ENCODE results near the gene CRX.

CRX gene

GRCh38 chr19:47790398-47790814 is 31.3 kb upstream of the CRX start:
- Histone ChIP-seq H3F3A (ENCODE audit: insufficient read depth, low read length) (no peaks in the 10 kb centered on the region), H3K9ac (ENCODE audit: low read length) (no peak overlapping the region), H3K4me1 (ENCODE audit: low read length) (no peaks in the 10 kb centered on the region), H3K9me2 (replicated peaks; ENCODE audit: insufficient read depth, low read length) (no peaks in the 10 kb centered on the region), H3K27me3 (replicated peaks; ENCODE audit: insufficient read depth, low read length) (peaks cover 32% of the 10 kb centered on the region), H3K4me3 (ENCODE audit: low read length) (no peak overlapping the region), H3K79me2 (ENCODE audit: low read length) (no peaks in the 10 kb centered on the region), H2AFZ (ENCODE audit: low read length) (no peak overlapping the region), H4K20me1 (ENCODE audit: insufficient read depth, low read length) (no peaks in the 10 kb centered on the region), H3K36me3 (replicated peaks; ENCODE audit: insufficient read depth, low read length) (no peaks in the 10 kb centered on the region), H3K4me2 (ENCODE audit: low read depth, low read length) (no peak overlapping the region), H3K27ac (ENCODE audit: low read length) (no peak overlapping the region), H3K9me3 (replicated peaks; ENCODE audit: insufficient read depth, low read length) (no peaks in the 10 kb centered on the region)
- peak; percentile 34 for DNase-seq
- TF ChIP-seq EZH2phosphoT487 (IDR thresholded peaks at IDR 0.05; ENCODE audit: low read length) (no peak), EZH2 (optimal IDR thresholded peaks at IDR 0.05; ENCODE audit: low read depth, low read length) (no peak), CTCF (IDR thresholded peaks at IDR 0.05; ENCODE audit: low read length) (peak; percentile 82)

GRCh38 chr19:47792616-47793015 is 29.1 kb upstream of the CRX start:
- no peaks in the 10 kb centered on the region for H3K79me2 ChIP-seq (ENCODE audit: low read length)
- H3F3A ChIP-seq (ENCODE audit: insufficient read depth, low read length) = no peaks in the 10 kb centered on the region
- no peak for TF ChIP-seq EZH2 (optimal IDR thresholded peaks at IDR 0.05; ENCODE audit: low read depth, low read length)
- TF ChIP-seq EZH2phosphoT487 (IDR thresholded peaks at IDR 0.05; ENCODE audit: low read length) = no peak
- no peak for TF ChIP-seq CTCF (IDR thresholded peaks at IDR 0.05; ENCODE audit: low read length)
- no peaks in the 10 kb centered on the region for H3K4me1 ChIP-seq (ENCODE audit: low read length)
- no peak overlapping the region for H3K4me3 ChIP-seq (ENCODE audit: low read length)
- no peak overlapping the region for H3K4me2 ChIP-seq (ENCODE audit: low read depth, low read length)
- peaks cover 52% of the 10 kb centered on the region for H3K27me3 ChIP-seq (replicated peaks; ENCODE audit: insufficient read depth, low read length)
- H3K9me2 ChIP-seq (replicated peaks; ENCODE audit: insufficient read depth, low read length) = no peaks in the 10 kb centered on the region
- no peak overlapping the region for H3K9ac ChIP-seq (ENCODE audit: low read length)
- no peak overlapping the region for H2AFZ ChIP-seq (ENCODE audit: low read length)
- no peaks in the 10 kb centered on the region for H3K36me3 ChIP-seq (replicated peaks; ENCODE audit: insufficient read depth, low read length)
- no peaks in the 10 kb centered on the region for H4K20me1 ChIP-seq (ENCODE audit: insufficient read depth, low read length)
- H3K27ac ChIP-seq (ENCODE audit: low read length) = no peak overlapping the region
- H3K9me3 ChIP-seq (replicated peaks; ENCODE audit: insufficient read depth, low read length) = no peaks in the 10 kb centered on the region
- no peak for DNase-seq

GRCh38 chr19:47794526-47794925 is 27.2 kb upstream of the CRX start:
- TF ChIP-seq CTCF (IDR thresholded peaks at IDR 0.05; ENCODE audit: low read length) (no peak), EZH2phosphoT487 (IDR thresholded peaks at IDR 0.05; ENCODE audit: low read length) (no peak), EZH2 (optimal IDR thresholded peaks at IDR 0.05; ENCODE audit: low read depth, low read length) (no peak)
- H3F3A ChIP-seq (ENCODE audit: insufficient read depth, low read length) = no peaks in the 10 kb centered on the region
- H3K9me2 ChIP-seq (replicated peaks; ENCODE audit: insufficient read depth, low read length) = no peaks in the 10 kb centered on the region
- H4K20me1 ChIP-seq (ENCODE audit: insufficient read depth, low read length) = no peaks in the 10 kb centered on the region
- no peaks in the 10 kb centered on the region for H3K9me3 ChIP-seq (replicated peaks; ENCODE audit: insufficient read depth, low read length)
- DNase-seq = no peak
- H3K27me3 ChIP-seq (replicated peaks; ENCODE audit: insufficient read depth, low read length) = peaks cover 69% of the 10 kb centered on the region
- H3K36me3 ChIP-seq (replicated peaks; ENCODE audit: insufficient read depth, low read length) = no peaks in the 10 kb centered on the region
- no peaks in the 10 kb centered on the region for H3K79me2 ChIP-seq (ENCODE audit: low read length)
- H3K9ac ChIP-seq (ENCODE audit: low read length) = no peak overlapping the region
- no peak overlapping the region for H2AFZ ChIP-seq (ENCODE audit: low read length)
- H3K27ac ChIP-seq (ENCODE audit: low read length) = no peak overlapping the region
- no peak overlapping the region for H3K4me2 ChIP-seq (ENCODE audit: low read depth, low read length)
- no peak overlapping the region for H3K4me3 ChIP-seq (ENCODE audit: low read length)
- H3K4me1 ChIP-seq (ENCODE audit: low read length) = no peaks in the 10 kb centered on the region
